Ramos (cell line): Measurements from ENCODE around the gene SPRR2B.
"Not testable (repeated sequence)": the region's sequence is repeated elsewhere in the genome, so short reads cannot be mapped to it uniquely, and the experiment has no call there.

Experiments
- in situ Hi-C: fragments of 300-500 bp; cut with MboI; formaldehyde crosslinking; loops from one replicate; pipeline ENCODE4 v1.14.3; 2022; ENCODE audit warnings: low sequenced_read_pairs; ENCODE audit not compliant: unreplicated experiment

The SPRR2B gene

DNA sequence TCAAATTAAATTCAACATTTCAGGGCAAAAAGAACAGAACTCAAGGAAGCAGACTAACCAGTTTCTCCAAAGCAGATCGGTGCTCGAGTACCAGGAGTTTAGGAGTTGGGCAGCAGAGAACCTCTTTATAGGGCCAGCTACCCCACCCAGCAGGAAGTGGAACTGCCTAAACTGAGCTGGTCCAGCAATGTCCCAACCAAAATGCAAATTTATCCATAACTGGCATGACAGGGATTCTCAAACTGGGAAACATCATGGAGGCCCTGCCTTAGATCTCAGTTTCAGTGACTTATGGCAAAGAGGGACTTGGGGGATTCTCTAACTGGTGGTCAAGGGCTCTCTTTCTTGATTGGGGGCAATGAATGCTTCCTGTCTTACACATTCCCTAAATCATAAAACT is at the start of gene SPRR2B:
TSS of gene SPRR2B (minus strand) at position 101 of the 400 bp plus-strand sequence. CDS start 772 bp downstream, outside the sequence.
- in situ Hi-C loops, result no loop called here

DNA sequence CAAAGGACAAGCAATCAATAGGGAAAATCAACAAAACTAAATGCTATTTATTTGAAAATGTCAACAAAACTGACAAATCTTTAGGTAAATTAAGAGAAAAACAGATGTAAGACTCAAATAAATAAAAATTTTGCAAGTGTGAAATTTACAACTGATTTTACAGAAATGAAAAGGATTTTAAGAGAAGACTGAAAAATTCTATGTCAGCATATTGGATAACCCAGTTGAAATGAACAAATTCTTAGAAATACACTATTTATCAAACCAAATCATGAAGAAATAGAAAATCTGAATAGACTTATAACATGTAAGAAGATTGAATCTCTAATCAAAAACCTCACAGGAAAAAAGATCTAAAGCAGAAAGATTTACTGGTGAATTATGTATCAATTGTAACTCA is 49.5 kb upstream of the SPRR2B start:
- in situ Hi-C loops, result no loop called here

DNA sequence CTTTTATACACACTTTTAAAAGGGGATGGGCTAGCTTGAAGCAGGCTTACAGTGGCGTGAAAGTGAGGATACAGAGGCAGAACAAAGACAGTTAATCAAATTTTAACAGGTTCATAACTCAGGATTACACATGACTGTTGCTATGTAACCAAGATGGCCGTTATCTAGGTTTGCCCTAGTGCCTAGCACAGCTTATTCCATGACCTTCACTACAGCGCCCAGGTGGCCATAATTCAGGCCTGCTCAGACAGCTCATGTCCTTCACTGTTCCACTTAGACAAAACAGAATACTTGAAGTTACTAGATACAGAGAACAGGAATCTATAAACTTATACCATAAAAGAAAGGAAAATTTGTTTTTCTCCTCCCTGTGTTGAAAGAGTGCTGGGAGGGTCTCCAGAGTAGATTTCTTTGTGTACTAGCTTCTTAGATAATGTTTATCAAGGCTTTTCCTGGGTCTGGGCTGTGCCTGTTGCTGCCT is 48.1 kb upstream of the SPRR2B start:
- in situ Hi-C loops, result no loop called here

DNA sequence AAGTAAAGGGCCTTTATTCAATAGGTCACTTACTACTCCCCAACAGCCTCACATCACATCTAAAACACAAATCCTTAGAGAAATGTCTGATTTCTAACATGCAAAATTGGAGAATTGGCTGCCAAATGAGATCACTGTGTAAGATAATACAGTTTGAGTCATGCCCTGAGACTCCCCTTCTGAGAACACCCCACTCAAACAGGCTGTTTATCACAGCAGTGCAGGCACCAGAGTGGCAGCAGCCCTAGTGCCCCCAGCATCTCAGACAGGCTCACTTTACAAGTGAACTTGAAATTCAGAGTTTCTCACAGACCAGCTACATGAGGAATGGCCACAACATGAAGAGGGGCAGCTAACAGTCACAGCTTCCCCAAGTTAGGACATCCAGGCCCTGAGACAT is 43.9 kb upstream of the SPRR2B start:
- in situ Hi-C loops, result not testable (repeated sequence)

DNA sequence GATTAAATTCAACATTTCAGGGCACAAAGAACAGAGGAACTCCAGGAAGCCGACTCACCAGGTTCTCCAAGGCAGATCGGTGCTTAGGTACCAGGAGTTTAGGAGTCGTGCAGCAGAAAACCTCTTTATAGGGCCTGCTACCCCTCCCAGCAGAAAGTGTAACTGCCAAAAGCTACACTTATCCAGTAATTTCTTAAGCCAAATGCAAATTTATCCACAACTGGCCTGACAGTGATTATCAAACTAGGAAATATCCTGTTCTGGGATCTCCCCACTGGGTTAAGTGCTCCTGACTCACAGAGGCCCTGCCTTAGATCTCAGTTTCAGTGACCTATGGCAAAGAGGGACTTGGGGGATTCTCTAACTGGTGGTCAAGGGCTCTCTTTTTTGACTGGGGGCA is 42.0 kb upstream of the SPRR2B start, which contains the start of gene SPRR2F:
TSS of gene SPRR2F (minus strand) at position 101 of the 400 bp plus-strand sequence. CDS start 783 bp downstream, outside the sequence.
- in situ Hi-C loops, result no loop called here

DNA sequence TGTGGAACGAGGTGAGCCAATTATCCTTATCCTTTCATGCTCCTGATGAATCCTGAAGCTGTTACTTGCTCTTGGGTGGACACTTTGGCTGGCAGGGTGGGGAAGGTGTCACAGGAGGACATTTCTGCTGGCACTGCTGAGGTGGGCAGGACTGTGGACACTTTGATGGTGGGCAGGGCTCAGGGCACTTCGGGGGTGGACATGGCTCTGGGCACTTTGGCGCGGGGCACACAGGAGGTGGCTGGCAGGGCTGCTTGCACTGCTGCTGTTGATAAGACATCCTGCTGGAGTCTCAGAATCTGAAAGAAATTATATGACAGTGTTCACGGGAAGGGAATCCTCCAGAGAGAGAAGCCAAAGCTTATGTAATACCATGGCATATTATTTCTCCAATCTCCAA is 41.0 kb upstream of the SPRR2B start:
- in situ Hi-C loops, result not testable (repeated sequence)

DNA sequence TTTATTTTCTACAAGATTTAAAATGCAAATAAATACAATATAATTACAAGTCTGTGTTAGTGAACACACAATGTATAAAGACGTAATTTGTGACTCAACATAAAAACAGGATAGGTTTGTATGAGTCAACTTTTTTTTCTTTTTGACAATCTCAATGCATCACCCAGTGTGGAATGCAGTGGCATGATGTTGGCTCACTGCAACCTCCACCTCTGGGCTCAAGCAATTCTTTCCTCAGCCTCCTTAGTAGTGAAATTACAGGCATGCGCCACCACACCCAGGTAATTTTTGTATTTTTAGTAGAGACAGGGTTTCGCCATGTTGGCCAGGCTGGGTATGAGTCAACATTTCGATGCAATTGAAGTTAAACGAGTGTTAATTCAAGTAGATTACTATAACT is 28.8 kb upstream of the SPRR2B start:
- in situ Hi-C loops, result no loop called here

DNA sequence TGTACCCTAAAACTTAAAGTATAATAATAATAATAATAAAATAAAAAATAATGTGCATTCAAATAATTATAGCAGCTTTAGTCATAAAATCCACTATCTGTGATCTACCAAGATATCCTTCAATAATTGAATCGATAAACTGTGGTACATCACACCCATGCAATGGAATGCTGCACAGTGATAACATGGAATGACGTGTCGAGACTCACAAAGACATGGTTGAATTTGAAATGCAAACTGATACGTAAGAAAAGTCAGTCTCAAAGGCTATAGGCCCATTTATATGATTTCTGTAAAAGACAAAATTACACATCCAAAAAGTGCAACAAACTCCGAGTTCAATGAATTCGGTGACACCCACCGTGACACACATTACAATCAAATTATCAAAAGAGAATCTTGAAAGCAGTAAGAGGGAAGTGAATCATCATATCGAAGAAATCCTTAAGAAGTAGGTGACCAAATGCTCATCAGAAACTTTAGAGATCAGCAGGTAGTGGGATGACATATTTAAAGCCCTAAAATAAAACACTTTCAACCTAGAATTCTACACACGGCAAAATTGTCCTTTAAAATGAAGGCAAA is 28.1 kb upstream of the SPRR2B start:
- in situ Hi-C loops, result no loop called here

DNA sequence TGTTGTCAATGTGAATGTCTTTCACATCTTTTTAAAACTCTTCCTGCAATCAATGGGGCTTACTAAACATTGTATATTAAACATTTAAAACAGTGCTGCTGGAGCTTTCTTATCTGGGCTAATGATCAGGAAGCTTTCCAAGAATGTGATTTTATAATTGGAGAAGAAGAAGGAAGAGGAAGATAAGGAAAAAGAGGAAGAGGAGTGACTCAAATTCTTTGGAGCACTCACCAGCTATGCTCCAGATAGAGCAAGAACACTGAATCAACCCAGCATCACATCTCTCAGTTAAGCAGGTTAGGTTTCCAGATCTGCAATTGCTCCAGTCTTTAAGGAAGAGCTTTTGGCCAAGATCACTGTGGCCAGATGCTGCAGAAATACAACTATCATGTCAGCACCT is 24.4 kb upstream of the SPRR2B start:
- in situ Hi-C loops, result no loop called here

DNA sequence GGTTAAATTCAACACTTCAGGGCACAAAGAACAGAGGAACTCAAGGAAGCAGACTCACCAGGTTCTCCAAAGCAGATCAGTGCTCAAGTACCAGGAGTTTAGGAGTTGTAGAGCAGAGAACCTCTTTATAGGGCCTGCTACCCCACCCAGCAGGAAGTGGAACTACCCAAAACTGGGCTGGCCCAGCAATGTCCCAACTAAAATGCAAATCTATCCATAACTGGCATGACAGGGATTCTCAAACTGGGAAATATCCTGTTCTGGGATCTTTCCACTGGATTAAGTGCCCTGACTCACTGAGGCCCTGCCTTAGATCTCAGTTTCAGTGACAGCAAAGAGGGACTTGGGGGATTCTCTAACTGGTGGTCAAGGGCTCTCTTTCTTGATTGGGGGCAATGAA is 23.0 kb upstream of the SPRR2B start, which contains the start of gene SPRR2E:
TSS of gene SPRR2E (minus strand) at position 101 of the 400 bp plus-strand sequence. CDS start 775 bp downstream, outside the sequence.
- in situ Hi-C loops, result no loop called here

DNA sequence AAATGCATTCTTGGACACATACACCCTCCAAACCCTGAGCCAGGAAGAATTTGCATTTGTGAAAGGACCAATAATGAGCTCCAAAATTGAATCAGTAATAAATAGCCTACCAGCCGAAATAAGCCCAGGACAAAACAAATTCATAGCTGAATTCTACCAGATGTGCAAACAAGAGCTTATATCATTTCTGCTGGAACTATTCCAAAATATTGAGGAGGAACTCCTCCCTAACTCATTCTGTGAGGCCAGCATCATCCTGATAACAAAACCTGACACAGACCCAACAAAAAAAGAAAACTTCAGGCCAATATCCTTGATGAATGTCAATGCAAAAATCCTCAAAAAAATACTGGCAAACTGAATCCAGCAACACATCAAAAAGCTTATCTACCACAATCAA is 16.2 kb upstream of the SPRR2B start:
- in situ Hi-C loops, result no loop called here

DNA sequence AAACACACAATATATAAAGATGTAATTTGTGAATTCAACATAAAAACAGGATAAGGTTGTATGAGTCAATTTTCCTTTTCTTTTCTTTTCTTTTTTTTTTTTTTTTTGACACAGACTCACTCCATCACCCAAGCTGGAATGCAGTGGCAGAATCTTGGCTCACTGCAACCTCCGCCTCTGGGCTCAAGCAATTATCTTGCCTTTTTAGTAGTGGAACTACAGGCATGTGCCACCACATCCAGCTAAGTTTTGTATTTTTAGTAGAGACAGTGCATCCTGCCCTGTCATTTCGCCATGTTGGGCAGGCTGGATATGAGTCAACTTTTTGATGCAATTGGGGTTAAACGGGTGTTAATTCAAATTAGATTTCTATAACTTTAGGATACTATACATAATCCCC is 10.3 kb upstream of the SPRR2B start:
- in situ Hi-C loops, result no loop called here

DNA sequence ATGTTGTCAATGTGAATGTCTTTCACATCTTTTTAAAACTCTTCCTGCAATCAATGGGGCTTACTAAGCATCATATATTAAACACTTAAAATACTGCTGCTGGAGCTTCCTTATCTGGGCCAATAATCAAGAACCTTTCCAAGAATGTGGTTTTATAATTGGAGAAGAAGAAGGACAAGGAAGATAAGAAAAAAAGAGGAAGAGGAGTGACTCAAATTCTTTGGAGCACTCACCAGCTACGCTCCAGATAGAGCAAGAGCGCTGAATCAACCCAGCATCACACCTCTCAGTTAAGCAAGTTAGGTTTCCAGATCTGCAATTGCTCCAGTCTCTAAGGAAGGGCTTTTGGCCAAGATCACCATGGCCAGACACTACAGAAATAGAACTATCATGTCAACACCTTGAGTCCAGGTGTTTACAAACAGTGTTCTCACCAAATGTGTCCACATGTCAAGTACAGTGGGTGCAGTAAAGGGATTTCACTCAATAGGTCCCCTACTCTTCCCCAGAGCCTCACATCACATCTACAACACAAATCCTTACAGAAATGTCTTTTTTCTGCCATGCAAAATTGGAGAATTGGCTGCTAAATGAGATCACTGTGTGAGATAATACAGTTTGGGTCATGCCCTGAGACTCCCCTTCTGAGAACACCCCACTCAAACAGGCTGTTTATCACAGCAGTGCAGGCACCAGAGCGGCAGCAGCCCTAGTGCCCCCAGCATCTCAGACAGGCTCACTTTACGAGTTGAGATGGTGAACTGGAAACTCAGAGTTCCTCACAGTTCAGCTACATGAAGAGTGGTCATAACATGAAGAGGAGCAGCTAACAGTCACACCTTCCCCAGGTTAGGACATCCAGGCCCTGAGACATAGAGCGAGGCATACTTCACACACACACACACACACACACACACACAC is 1.7 kb upstream of the SPRR2B start:
- in situ Hi-C loops, result no loop called here

DNA sequence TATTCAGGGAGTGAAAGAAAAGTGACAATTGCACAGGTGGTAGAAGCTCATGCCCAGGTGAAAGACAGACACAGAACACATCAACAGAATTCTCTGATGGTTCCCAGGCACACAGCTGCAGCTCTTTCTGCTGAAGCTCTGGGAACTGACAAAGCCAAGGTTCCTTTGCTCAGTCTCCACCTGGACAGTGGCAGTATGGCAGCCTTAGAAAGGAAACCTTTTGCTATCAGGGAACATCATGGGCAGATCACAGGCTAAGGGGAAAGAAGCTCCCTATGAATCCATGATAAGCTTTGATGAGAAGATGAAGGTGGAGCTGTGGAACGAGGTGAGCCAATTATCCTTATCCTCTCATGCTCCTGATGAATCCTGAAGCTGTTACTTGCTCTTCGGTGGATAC is 1.2 kb downstream of the SPRR2B start:
- in situ Hi-C loops, result no loop called here

DNA sequence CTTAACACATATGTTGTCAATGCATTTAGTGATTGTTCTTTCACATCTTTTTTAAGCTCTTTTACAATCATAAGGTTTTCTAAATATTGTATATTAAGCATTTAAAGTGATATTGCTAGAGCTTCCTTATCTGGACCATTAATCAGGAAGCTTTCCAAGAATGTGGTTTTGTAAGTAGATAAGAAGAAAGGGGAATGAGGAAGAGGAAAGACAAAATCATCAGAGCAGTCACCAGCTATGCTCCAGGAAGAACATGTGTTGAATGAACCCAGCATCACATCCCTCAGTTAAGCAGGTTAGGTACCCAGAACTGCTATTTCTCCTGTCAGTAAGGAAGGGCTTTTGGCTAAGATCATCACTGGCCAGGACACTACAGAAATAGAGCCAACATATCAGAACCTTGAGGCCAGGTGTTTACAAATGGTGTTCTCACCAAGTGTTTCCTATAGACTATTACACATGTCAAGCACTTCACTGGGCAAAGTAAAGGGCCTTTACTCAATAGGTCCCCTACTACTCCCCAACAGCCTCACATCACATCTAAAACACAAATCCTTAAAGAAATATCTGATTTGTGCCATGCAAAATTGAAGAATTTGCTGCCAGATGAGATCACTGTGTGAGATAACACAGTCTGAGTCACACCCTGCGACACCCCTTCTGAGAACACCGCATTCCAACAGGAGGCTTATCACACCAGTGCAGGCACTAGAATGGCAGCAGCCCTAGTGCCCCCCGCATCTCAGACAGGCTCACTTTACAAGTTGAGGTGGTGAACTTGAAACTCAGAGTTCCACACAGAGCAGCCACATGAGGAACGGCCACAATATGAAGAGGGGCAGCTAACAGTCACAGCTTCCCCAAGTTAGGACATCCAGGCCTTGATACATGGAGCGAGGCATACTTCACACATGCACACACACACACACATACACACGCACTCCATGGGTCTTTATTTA is 12.3 kb downstream of the SPRR2B start:
- in situ Hi-C loops, result no loop called here

DNA sequence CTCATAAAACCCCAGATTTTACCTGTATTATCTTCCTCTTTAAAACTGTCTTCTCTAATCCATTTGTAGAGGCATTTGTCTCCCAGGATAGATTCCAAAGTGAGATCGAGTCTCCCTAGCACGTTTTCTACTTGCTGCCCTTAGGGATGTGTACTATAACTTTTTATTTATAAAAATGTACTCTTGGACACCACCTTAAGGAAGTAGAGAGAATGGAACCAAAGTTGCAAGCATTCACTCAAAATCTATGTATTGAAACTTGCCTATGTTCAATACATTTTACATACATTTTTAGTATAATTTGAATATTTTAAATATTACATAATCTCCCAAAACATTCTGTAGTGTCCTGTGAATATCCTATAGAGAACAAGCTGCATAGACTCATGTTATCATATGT is 13.3 kb downstream of the SPRR2B start:
- in situ Hi-C loops, result no loop called here

DNA sequence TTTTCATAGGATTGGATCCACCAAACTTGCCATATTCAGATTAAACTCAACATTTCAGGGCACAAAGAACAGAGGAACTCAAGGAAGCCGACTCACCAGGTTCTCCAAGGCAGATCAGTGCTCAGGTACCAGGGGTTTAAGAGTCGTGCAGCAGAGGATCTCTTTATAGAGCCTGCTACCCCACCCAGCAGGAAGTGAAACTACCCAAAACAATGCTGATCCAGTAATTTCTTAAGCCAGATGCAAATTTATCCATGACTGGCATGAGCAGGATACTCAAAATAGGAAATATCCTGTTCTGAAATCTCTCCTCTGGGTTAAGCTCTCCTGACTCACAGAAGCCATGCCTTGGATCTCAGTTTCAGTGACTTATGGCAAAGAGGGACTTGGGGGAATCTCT is 14.0 kb downstream of the SPRR2B start, which contains the start of gene SPRR2A:
TSS of gene SPRR2A (minus strand) at position 138 of the 400 bp plus-strand sequence. CDS start 777 bp downstream, outside the sequence.
- in situ Hi-C loops, result no loop called here

DNA sequence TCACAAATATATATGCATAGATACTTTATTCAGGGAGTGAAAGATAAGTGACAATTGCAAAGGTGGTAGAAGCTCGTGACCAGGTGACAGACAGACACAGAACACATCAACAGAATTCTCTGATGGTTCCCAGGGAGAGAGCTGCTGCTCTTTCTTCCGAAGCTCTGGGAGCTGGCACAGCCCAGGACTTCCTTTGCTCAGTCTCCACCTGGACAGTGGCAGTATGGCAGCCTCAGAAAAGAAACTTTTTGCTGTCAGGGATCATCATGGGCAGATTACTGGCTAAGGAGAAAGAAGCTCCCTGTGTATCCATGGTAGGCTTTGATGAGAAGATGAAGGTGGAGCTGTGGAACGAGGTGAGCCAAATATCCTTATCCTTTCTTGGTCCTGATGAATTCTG is 15.3 kb downstream of the SPRR2B start:
- in situ Hi-C loops, result not testable (repeated sequence)

DNA sequence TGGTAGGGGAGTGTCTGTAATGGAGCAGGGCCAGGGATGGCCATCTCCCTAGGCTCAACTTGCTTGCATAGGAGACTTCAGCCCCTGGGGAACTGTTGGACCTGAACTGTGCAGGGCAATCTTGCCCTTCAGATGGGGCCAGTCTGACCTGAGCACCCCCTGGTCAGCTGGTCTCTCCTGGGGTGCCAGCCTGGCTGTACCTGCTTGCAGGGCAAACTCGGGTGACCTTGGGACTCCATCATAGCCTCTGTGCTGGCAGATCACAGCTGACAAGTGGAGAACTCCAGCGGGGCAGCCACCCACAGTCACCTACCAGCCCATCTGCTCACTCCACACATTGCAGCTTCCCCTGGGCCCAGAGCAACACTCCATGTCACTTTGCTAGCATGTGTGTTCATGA is 22.2 kb downstream of the SPRR2B start:
- in situ Hi-C loops, result no loop called here
